GM19372 (cell line): Measurements from ENCODE around the gene KRT74.

ENCODE experiments used
- ATAC-seq: cut with Tn5 transposase; IDR thresholded peaks from one replicate; pipeline ENCODE4 v1.9.1; 2021; ENCODE audit warnings: mild to moderate bottlenecking, low read depth, moderate library complexity; ENCODE audit not compliant: unreplicated experiment

Gene KRT74

DNA sequence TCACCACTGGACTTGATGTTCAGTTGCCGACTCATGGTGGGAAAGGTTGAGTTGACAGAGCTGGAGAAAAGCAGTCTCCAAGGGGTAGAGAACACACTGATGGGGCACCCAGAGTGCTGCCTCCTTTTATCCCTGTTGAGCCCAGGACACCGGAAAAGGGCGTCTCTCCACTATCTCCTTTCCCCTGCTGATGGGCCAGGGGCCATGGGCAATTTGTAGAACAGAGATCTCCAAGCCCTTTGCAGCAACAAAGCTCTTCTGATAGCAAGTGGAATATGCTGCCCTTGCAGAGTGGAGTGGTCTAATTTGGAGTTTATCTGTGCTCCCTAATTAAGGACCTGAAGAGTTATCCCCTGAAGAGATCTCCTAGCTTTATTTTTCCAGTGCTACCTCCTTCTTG is at the start of gene KRT74:
Gene KRT74, minus strand, starts transcription at position 101 of the 400 bp plus-strand sequence. Its CDS starts 66 bp downstream, at position 35.
- no peak for ATAC-seq

DNA sequence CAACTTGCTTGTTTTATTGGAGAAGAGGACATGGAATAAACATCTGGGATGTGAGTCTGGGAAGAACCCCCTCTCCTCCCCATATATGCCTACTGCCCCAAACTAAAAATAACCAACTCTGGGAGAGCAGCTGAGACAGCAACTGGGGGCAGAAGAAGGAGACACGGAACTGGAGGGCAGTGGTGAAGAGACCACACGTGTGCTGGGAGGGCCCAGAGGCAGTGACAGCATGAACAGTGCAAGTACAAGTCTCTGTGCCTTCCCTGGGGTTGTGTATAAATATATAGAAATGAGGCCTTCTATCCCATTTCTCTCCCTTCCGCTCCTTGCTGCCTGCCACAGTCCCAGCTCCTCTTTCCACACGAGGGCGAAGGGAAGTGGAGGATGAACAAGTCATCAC is 48.7 kb upstream of the KRT74 start:
- ATAC-seq: no peak

DNA sequence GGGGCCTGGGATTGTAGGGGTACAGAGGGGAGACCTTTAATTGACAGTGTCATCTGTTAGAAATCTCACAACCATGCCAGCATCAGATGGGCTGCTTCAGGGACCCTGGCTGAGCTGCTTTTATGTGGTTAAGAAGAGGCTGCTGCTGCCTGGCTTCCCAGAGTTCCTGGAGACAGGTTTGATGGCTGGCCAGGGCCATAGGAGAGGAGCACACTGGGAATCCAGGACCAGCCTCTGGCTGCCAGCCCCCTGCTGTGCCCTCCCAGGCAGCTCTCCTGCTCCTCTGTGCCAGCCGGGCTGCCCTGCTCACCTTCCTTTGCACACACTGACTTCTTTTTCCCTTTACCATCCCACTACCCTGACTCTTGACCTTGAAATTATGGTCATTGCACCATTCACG is 45.2 kb upstream of the KRT74 start:
- no peak for ATAC-seq

DNA sequence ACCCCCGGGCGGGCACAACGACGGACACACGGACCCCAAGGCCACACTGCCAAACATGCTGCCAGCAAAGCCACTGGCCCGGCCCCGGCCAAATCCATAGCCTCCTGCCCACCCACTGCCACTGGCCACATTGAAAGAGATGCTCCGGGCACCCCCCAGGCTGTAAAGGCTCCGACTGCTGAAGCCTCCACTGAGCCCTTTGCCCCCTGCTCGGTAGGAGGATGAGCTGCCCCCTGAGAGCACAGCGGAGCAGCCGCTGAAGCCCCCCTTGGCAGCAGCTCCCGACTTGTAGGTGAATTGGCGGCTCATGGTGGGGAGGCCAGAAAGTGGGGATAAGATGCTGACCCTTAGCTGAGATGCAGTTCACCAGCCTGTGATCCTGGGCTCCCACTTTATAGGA is 44.6 kb upstream of the KRT74 start, which contains the start of gene KRT73:
Gene KRT73, minus strand, starts transcription at position 344 of the 400 bp plus-strand sequence. Its CDS starts 35 bp downstream, at position 309.
- ATAC-seq: no peak

DNA sequence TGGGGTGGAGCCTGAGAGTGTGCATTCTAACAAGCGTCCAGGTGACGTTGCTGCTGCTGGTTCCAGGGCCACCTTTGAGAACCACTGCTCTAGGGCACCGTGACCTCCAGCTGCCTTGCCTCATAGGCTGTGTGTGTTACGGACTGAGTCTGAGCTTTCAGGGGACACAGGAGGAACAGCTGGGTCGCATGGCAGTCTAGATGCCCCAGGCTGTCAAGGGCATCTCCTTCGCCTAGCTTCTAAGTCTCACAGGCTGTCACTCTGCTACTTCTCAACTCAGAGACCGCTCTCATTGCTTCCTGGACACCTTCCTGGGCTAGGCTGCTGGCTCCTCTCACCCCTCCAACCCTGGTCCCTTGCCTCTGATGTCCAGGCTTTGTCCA is 43.8 kb upstream of the KRT74 start:
- no peak for ATAC-seq

DNA sequence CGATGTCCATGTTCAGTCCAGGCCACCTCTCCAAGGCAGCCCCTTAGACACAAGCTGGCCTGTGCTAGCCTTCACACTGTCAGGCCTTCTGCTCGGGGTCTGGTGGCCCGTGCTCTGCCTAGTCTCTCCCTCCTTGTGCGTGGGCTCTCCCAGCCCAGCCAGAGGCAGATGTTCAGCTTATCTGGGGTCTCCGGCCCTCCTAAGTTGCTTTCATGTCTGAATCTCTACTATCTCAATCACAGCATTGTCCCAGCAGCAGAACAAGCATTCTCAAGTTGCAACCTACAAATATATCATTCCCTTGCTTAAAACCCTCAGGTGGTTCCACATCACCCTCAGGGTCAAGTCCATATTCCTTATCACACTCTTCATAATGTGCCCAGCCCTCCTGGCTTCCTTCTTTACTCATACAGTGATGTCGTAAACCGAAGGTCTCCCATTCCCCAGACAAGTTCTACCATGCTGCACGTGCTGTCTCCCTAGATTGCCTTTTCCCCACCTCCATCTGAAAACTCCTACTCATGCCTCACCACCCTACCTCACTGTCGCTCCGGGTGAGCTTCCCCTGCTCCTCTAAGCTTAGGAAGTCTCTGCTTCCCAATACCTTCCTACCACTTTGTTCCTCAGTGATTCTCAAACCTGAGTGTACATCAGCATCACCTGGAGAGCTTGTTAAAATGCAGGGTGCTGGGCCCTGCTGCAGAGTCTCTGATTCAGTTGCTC is 43.2 kb upstream of the KRT74 start:
- no peak for ATAC-seq

DNA sequence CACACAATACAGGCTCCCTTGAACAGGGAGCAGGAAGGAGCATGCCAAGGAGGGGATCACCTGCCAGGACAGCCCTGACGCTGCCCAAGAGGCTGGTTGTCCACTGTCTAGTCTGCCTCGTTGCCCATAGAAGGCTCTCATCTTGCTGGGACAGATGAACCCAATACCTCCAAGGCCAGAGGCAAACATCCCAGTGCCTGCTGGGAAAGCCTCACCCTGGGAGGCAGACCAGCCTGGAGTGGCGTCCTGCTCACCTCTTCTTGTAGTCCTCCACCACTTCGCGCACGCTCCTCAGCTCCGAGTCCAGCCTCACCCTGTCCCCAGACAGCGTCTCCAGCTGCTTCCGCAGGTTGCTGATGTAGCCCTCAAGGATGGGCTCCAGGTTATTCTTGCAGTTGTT is 42.3 kb upstream of the KRT74 start:
- no peak for ATAC-seq

DNA sequence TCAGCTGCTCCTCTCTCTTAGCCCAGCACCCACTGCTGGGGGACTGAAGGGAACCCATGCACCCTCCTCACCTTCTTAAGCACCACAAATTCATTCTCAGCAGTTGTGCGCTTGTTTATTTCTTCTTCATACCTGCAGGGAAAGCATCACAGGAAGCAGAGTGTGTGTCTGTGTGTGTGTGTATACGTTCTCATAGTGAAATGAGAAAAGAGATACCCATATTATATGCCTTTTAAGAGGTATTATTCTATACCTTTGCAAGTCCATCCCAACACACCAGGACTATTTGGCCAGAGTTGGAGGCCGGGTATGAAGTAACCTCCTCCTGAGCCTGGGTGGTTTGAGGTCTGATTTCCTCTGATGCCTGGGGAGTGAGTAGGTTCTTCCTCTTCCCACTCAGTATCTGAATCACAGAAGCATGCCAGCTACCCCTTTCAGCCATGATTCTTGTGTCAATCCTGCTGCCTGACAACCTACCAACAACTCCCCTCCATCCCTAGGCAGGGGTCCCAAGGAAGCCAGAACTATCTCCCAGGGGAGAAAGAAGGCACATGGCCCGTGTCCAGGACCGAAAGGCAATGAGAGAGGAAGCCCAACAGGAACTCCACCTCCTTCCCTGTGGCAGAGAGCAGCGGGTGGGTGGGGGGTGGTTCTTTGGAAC is 41.7 kb upstream of the KRT74 start:
- ATAC-seq: no peak

DNA sequence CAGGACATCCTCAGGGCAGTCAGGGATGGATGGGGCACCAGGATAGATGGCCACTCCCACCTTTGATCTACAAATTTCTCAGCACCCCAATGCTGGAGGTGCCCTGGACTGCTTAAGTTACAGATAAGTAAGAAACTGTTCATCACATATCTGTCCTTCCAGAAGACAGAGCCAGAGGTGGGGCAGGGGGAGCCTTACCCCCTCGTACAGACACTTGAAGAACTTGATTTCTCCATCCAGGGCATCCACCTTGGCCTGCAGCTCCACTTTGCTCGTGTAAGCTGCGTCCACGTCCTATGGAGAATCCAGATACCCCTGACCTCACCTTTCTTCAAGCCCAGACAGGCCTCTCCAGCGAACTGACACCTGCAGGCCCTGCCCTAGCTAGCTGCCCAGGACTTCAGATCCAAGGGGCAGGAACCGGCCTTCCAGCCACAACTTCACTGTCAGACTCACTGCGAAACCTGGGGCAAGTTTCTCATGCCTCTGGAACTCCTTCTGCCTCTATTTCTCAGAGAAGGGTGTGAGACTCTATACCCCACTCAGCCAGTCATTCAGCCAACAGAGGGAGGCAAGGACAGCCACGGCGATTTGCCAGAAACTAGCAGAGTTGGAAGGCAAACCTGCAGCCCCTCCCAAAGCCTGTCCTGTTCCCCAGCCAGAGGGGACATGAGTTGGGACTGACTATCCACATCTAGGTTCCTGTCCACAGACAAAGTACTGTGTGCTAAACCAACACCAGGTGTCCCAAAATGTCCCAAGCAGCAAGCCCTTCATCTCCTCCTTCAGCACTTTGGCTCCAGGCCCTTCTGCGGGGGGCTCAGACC is 41.0 kb upstream of the KRT74 start:
- no peak for ATAC-seq

DNA sequence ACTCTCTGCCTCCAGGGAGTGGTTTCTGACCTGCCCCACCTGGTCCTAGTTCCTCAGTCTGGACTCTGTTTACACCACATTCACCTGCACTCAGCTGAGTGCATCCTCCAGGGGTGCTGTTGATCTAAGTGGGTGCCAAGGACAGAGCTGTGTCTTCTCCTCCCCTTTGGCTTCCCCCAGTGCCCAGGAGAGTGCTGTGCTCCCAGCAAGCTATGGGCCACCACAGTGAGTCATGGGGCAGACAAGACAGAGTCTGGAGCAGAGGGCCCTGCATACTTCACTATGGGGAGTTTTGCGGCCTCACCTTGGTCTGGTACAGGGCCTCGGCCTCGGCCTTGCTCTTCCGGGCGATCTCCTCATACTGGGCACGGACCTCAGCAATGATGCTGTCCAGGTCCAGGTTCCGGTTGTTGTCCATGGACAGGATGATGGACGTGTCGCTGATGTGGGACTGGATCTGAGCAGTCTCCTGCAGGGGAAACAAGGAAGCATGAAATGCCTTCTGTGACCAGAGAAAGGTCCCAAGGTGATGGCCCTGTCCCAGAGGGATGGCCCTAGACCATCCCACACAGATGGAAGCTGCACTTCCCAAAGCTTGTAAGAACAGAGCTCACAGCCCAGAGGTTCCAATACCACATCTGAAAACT is 39.9 kb upstream of the KRT74 start:
- ATAC-seq: no peak

DNA sequence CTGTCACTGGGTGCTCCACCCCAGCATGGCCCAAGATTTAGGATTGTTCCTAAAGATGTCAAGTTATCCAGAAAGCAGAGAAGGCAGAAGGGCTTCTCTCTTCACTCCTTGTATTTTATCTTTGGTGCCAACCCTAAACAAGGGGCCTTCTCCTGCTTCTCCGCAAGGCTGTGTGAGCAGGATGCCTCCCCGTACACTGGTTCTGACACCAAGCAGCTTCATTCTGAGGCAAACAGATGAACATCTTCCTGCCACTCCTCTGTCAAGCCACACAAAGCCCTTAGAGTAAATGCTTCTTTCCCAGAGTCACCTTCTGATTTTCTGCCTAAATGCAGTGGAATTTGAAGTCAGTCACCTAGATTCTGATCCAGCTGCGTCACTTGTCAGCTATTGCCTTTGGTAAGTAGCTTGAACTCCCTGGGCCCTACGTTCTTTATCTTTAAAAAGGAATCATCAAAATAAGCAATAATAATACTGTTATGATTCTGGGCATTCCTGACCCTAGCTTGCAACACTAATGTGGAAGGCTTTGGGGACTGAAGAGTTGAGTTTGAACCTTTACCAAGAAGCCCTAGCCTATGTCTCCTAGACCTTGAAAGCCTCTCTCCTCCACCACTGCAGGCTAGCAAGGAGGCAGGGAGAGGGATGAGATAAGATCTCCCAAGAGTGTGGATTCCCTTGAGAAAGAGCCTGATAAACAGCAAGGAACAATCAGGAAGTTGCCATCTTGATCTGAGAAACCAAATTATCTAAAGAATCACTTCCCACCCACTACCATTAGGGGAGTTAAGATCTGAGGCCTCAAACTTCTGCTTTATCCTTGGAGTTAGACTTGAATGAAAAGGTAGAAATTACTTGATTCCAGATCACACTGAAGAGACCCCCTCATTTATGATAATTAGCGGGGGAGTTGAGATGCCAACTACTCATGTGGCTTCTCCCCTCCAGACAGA is 39.1 kb upstream of the KRT74 start:
- no peak for ATAC-seq

DNA sequence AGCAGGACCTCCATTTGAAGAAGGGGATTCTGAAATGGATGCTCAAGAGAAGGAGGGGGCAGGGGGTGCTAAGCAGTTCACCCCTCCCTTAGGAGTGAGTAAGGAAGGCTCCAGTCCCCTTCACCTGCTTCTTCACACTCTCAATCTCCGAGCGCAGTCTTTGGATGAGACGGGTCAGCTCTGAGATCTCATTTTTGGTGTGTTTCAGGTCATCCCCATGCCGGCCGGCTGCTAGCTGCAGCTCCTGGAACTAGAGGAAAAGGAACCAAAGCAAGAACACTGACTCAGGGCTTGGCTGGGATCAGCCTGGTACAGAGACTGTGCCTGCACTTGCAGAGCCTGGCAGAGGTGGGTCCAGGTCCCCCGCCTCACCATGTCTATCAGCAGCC is 37.4 kb upstream of the KRT74 start:
- no peak for ATAC-seq

DNA sequence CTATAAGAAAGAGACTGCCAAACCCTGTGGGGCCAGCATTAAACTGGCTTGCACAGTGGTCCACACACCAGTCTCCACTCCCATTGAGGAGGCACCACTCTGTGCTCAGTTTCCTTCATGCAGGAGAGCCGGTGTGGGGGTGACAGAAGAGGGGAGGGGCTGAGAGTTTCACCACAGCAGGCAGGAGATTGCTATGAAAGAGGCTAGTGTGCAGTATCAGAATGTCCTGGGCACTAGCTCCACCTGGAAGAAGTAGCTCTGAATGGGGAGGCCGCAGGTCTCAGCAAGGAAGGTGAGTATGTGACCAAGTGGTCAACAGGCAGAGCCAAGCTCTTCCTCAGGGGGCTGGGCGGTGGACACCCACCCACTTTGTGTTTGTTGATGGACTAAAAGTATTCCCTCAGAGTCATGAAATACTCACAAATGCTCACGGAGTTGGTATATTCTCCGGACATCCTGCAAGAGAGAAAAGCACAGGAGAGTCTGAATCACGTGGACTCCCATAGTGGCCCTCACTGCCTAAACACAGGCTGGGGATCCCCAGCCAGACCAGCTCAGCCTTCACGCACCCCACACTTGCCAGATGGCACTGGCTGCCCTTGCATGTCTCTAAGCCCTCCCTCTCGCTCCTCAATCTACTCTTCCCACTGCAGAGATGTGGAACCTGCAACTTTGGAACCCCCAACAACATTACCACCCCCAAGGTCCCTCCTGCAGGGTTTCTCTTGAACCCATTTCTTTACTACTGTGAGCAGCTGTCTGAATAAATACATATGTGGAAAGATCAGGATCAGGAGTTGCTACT is 35.4 kb upstream of the KRT74 start:
- ATAC-seq: no peak

DNA sequence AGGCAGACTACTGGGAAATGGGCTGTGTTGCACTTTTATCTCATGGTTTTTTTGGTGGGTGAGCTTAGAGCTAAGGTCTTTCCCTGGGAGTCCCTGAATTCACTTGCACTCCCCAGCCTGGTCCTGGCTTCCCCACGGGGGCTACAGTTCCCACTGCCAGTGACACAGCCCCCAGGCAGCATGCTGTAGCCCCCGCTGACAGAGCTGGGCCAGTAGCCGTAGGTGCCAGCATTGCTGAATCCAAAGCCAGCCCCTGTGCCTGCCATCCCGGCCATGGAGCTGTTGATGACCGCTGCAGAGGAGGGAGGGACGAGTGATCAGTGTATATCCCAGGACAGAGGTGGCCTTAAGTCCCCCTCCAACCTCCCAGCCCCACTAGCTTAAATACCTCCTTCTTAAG is 34.5 kb upstream of the KRT74 start:
- ATAC-seq: no peak

DNA sequence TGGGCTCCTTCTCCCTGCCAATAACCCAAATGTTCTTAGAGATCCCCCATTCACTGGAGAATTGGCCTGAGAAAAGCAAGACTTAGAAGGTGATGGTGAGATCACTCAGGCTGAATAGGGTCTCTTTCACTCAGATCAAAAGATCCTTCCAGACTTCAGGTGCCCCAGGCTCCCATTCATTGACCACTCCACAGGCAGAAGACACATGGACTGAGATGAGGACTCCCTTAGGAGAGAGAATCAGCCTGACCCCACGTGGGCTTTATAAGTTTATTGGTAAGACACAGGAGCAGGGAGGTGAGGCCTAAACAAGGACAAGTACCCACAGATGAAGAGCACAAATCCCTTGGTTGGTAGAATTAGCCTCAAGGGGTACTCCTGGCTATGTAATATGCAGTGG is 33.7 kb upstream of the KRT74 start:
- no peak for ATAC-seq

DNA sequence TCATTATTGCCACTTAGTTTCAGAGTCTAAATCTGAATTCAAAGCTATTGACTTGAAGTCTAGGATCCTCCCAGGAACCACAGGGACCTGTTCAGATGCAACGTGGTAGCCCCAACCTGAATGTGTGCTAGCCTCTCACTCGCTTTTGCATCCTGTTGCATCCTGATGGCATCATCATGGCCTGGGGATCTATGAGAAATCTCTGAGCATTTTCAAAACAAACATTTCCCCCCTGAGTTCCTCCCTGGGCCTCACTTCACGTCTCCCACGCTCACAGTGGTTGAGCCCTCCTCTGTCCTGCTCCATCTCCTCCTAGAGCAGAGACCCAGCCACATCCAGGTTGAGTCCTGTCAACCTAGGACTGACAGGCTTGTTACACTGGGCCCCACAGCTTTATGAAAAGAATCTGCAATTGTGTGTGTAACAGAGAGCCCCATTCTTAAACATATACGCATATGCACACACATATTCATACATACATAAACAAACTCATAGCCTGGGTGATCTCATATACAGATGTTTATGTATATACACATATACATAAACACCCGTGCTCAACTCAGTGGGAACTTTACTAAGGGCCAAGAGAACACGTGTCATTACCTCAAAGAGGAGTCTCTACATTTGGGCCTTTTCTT is 33.1 kb upstream of the KRT74 start:
- ATAC-seq: no peak

DNA sequence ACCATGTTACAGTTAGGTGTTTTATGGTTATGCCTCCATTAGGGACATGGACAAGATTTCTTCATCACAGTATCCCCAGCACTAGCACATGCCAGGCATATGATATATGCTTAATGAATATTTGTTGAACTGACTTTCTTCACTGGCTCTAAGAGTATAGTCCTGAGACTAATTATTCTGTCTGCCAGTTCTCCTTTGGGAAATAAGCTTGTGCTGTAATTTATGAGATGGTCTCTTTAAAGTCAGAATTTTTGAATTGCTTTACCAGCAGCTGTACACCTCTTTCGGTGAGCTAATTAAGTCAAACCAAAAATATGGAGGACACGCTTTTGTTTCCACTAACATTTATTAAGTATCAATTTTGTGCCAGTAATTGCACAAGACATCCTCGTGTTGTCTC is 32.5 kb upstream of the KRT74 start:
- no peak for ATAC-seq

DNA sequence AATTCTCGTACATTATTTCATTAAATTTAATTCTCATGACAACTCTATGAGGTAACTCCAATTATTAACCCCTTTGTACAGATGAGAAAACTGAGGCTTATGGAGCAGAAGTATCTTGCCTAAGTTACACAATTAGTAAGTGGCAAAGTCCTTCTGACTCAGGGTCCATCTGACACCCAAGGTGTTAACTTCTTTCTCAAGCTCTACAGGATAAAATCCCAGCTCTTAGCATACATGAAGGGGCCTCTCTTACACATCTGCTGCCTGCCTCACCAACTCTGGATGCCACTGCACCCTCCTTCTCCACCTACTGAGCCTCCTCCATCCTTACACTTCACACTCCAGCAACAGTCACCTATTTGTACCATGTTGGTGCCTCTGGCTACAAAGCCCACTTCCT is 31.9 kb upstream of the KRT74 start:
- no peak for ATAC-seq

DNA sequence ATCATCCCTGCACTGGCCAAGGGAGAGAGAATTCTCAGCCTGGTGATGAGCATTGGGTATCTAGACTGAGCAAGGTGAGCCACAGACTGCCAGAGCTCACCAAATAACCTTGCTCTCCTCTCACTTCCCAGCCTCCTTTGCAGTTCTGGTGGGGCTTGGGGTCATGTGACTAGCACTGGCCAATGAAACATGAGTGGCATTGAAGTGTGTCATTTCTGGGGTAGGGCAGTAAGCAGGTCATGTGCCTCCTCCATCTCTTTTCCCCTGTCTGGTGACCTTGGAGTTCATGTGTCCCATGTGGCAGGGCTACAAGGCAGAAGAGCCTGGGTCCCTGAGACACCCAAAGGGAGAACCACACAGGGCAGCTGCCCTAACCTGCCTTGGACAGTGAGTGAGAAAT is 31.2 kb upstream of the KRT74 start:
- ATAC-seq: no peak
